Parathyroid adenoma (tissue), 2 donors: ENCODE measurements around the gene RAD9A.

Experiments used
- H2AFZ ChIP-seq: fragments of 300-600 bp; sonication (generic); one replicate; pipeline ENCODE4 v1.7.0; 2017; ENCODE audit warnings: antibody characterized with exemption, mild to moderate bottlenecking
- H3K27ac ChIP-seq: fragments of 300-600 bp; sonication (generic); one replicate; pipeline ENCODE4 v1.7.0; 2017
- H3K27me3 ChIP-seq: fragments of 300-600 bp; sonication (generic); one replicate; pipeline ENCODE4 v1.7.0; 2017; ENCODE audit warnings: low read length; ENCODE audit not compliant: control insufficient read depth, insufficient read depth
- H3K36me3 ChIP-seq: fragments of 300-600 bp; sonication (generic); one replicate; pipeline ENCODE4 v1.7.0; 2017; ENCODE audit warnings: low read length; ENCODE audit not compliant: control insufficient read depth, insufficient read depth
- H3K4me1 ChIP-seq: fragments of 300-600 bp; sonication (generic); one replicate; pipeline ENCODE4 v1.7.0; 2017; ENCODE audit warnings: control low read depth
- H3K4me2 ChIP-seq: fragments of 300-600 bp; sonication (generic); one replicate; pipeline ENCODE4 v1.7.0; 2017; ENCODE audit warnings: low read length
- H3K4me3 ChIP-seq: fragments of 300-600 bp; sonication (generic); one replicate; pipeline ENCODE4 v1.7.0; 2017; ENCODE audit warnings: low read depth, low read length
- H3K79me2 ChIP-seq: fragments of 300-600 bp; sonication (generic); one replicate; pipeline ENCODE4 v1.7.0; 2017; ENCODE audit warnings: control low read depth
- H3K9ac ChIP-seq: fragments of 300-600 bp; sonication (generic); one replicate; pipeline ENCODE4 v1.7.0; 2017; ENCODE audit warnings: mild to moderate bottlenecking
- H3K9me3 ChIP-seq: fragments of 300-600 bp; sonication (generic); one replicate; pipeline ENCODE4 v1.7.0; 2017; ENCODE audit warnings: low read length; ENCODE audit not compliant: control insufficient read depth
- TF ChIP-seq, protein P1 (sequence below): fragments of 300-600 bp; sonication (generic); IDR thresholded peaks from one replicate; pipeline ENCODE4 v1.7.0; 2017; ENCODE audit warnings: antibody characterized with exemption, mild to moderate bottlenecking
- donor health status: primary hyperparathyroidism.

The RAD9A gene

DNA sequence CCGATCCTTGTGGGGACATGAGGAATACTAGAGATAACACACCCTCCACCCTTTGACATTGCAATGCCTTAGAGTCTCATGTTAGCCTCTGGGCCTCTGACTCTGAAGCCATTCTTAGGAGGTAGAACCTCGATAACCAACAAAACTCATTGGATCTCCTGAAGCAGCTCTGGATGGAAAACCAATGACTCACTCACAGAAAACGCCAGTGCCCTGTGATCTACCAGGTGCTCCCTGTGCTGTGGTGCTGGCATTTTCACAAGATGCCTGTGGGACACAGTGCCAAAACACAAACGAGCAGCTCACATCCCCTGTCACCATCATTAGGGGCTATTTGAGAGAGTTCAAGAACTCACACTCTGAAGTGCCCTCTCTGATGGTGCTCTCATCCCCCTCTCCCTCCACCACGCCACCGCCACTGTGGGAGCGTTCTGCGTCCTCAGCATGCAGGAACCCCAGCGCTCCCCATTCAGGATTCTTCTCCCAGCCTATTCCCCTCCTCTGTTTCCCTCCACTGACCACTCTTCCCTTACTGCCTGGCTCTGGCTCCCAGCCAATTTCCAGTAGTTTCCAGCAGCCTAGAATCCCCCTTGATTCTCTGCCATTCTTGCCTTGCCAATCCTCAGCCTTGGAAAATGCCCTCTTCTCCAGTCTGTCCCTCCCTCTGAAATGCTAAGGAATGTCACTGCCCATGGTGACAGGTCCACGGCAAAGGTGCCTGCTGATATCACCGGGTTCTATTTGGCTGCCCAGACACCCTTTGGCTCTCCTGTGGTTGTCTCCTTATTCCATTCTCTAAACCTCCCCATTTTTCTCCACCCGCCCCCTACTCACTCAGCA lies 33.7 kb upstream of the RAD9A start:
- Histone ChIP-seq H3K4me1 (peaks cover 4% of the 10 kb centered on the region), H3K36me3 (no peaks in the 10 kb centered on the region), H3K27me3 (no peaks in the 10 kb centered on the region), H3K27ac (no peak overlapping the region), H3K4me2 (no peak overlapping the region), H2AFZ (no peak overlapping the region), H3K9ac (no peak overlapping the region), H3K4me3 (no peak overlapping the region), H3K9me3 (no peaks in the 10 kb centered on the region), H3K79me2 (peaks cover 3% of the 10 kb centered on the region)
- TF ChIP-seq, protein P1, sequence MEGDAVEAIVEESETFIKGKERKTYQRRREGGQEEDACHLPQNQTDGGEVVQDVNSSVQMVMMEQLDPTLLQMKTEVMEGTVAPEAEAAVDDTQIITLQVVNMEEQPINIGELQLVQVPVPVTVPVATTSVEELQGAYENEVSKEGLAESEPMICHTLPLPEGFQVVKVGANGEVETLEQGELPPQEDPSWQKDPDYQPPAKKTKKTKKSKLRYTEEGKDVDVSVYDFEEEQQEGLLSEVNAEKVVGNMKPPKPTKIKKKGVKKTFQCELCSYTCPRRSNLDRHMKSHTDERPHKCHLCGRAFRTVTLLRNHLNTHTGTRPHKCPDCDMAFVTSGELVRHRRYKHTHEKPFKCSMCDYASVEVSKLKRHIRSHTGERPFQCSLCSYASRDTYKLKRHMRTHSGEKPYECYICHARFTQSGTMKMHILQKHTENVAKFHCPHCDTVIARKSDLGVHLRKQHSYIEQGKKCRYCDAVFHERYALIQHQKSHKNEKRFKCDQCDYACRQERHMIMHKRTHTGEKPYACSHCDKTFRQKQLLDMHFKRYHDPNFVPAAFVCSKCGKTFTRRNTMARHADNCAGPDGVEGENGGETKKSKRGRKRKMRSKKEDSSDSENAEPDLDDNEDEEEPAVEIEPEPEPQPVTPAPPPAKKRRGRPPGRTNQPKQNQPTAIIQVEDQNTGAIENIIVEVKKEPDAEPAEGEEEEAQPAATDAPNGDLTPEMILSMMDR: no peak

- TF ChIP-seq, protein P1: no peak
- Histone ChIP-seq H3K4me2 (no peak overlapping the region), H3K79me2 (no peaks in the 10 kb centered on the region), H3K4me1 (no peaks in the 10 kb centered on the region), H3K4me3 (no peak overlapping the region), H3K36me3 (no peaks in the 10 kb centered on the region), H3K27me3 (no peaks in the 10 kb centered on the region), H3K9ac (no peak overlapping the region), H3K9me3 (no peaks in the 10 kb centered on the region), H3K27ac (no peak overlapping the region), H2AFZ (no peak overlapping the region)
Observed at GRCh38 chr11:67364169-67364568, 27.6 kb upstream of the RAD9A start.

DNA sequence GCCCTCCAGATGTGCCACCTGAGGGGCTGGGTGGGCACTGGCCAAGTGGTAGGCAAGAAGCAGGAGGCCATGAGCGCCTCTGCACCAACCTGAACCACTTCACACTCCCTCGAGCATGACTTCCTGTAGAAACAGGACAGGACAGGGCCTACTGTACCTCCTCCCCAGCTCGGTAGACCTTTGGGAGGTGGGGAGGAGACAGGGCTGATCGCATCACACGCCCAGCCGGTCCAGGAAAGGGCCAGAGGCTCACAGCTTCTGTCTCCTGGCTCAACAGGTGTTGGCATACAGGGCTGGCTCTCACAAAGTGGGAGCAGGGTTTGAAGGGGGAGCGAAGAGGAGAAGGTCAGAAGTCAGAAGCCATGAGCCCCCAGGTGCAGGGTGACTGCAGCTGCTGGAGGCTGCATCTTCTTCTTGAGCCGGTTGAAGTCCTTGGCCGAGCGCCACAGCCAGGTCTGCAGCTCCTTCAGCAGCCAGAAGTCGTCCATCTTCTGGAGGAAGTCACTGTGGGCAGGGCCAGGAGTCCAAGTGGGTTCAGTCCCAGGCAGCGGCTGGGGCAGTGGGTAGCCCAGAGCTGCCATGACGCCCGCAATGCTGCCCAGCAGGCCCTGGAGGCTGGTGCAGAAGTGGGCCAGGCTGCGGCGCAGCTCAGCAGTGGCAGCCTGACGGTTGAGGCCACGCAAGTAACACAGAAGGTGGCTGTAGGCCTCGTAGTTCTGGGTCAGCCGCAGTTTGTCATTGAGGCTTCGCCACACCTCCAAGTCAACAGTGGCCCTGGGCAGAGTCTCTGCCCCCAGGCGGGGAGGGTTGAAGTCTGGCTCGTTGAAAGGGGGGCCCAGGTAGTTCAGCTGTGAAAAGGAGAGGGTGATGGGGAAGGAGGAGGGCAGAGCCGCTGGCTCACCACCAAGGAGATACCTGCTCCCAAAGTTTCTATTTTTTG lies 26.7 kb upstream of the RAD9A start:
- no peak overlapping the region for H3K4me3 ChIP-seq
- H3K9ac ChIP-seq: no peak overlapping the region
- H2AFZ ChIP-seq: no peak overlapping the region
- no peaks in the 10 kb centered on the region for H3K36me3 ChIP-seq
- H3K27me3 ChIP-seq: no peaks in the 10 kb centered on the region
- TF ChIP-seq, protein P1: no peak
- H3K27ac ChIP-seq: no peak overlapping the region
- H3K4me2 ChIP-seq: no peak overlapping the region
- H3K9me3 ChIP-seq: no peaks in the 10 kb centered on the region
- no peaks in the 10 kb centered on the region for H3K4me1 ChIP-seq
- no peaks in the 10 kb centered on the region for H3K79me2 ChIP-seq

DNA sequence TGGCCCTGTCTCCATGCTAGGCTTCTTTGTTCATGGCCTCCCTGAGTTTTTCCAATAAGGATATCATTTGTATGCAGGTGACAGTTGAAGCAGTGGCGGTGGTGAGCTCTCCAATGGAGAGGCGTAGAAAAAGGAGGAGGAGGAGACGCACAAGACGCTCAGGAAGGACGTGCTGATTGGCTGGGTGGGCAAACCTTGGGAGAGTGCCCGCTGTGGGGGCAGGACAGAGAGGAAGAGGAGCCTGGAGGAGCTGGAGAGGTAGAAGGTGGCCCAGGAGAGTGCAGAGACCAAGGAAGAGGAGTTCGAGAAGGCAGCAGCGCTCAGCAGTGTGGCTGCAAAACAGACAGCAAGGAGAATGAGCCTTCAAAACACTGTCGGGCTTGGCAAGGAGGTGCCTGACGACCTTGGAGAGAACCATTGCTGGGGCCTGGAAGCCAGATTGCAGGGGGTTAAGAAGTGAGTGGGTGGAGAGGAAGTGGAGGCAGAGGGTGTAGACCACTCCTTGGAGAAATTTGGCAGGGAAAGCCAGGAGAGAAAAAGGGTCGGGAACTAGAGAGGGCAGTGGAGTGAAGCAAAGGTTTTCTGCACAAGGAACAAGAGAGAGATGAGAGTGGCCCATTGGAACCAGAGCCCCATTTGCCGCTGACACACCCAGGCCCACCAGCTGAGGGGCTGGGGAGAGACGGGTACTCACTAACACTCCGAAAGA lies 25.9 kb upstream of the RAD9A start:
- H3K27ac ChIP-seq: no peak overlapping the region
- H2AFZ ChIP-seq: no peak overlapping the region
- no peaks in the 10 kb centered on the region for H3K27me3 ChIP-seq
- H3K4me1 ChIP-seq: no peaks in the 10 kb centered on the region
- no peak overlapping the region for H3K4me2 ChIP-seq
- no peaks in the 10 kb centered on the region for H3K9me3 ChIP-seq
- no peaks in the 10 kb centered on the region for H3K79me2 ChIP-seq
- TF ChIP-seq, protein P1: no peak
- no peaks in the 10 kb centered on the region for H3K36me3 ChIP-seq
- H3K9ac ChIP-seq: no peak overlapping the region
- H3K4me3 ChIP-seq: no peak overlapping the region
